Stimulated activated CD4-positive, alpha-beta T cell treated with anti-CD3 and anti-CD28 coated beads, TNF-alpha, amount 100 ng/mL, for 24 hours (primary cell): ENCODE measurements around the gene SPCS2.
"Not testable (repeated sequence)": the region's sequence is repeated elsewhere in the genome, so short reads cannot be mapped to it uniquely, and the experiment has no call there.

Source experiments
- DNase-seq, 3 experiments: peaks; one replicate each; pipeline ENCODE4 v3.0.0-alpha.2; 2020; ENCODE audit warnings: low read depth in 3 of 3

The SPCS2 gene

DNA sequence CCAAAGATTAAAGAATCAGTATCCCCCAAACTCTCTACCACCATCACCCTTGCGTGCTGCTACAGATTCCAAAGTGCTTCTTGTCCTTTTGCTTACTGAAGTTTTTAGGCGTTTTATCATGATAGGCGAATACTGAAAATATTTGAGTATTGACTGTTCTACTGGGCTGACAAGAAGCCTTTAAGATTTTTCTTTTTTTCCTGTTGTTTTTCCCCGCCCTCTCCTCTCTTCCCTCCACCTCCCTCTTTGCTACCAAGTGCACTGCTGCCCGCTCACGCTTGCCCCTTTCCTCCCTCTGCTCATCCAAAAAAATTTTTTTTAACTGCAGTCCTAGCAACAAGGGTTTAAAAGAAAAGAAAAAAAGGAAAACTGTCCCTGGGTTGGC is 679 bp downstream of the SPCS2 start:
- no peak for DNase-seq

DNA sequence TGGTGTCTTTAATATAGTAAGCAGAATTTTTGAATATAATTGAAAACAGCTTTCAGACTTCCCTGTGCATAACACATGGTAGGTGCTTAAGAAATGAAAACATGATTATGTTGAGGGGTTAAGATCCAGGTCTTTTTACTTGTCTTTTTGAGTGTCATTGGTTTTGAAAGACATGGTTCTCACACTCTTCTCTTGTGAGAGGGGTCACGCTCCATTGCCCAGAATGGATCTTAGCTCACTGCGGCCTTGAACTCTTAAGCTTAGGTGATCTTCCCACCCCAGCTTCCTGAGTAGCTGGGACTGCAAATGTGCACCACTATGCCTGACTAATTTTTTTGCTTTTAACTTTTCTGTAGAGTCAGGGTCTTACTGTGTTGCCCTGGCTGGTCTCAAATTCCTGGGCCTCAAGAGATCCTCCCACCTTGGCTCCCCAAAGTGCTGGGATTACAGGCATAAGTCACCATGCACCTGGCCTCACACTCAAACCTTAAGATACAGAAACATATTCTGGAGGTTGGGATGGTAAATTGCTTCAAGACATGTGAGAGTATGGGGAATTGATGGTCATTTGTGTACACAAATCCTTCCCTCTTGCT is 1.4 kb downstream of the SPCS2 start:
- no peak for DNase-seq

DNA sequence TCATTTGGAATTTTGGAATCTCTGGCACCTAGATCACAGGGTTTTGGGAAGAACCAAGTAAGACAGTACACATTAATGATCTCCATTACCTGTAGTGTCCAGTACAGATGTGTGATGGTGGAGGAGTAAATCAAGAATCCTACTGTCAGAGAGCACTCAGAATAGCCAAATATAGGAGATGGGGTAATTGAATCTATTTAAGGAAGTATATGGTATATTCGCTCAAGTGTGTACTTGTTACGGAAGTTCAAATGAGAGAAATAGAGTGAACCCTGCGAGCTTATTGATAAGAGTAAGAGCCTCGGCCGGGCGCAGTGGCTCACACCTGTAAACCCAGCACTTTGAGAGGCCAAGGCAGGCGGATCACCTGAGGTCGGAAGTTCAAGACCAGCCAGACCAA is 2.2 kb downstream of the SPCS2 start:
- no peak for DNase-seq

DNA sequence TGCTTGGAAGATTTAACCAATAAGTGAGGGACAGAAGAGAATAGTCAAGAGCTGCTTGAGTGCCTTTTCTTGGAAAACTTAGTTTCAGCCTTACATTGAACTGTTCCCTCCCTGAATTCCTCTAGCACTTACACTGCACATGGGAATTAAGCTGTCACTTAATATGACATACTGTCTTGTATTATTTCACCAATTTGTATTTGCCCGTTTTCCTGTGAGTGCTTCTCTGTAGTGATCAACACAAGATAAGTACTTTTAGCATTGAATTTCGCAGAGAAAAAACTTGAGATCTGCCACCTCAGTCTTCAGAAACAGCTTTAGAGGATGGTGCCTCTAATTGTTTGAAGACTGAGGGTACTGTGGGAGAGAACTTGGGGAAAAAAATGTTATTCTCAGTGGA is 3.7 kb downstream of the SPCS2 start:
- DNase-seq, result no peak

DNA sequence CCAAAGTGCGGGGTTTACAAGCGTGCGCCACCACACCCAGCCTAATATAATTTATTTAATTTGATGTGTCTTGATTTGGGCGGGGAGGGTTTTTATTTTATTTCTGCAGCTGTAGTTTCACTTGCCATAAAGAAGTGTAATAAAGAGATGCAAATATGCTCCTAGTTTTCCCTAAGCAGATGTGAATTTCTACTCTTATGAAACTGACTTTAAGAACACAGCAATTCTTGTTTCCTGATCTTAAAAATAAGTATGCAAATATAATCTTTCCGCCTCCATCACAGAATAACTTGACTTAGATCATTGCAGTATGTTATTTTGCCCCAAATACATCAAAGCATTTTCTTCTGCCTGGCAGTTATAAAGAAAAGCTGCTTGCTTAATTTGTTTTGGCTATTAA is 4.4 kb downstream of the SPCS2 start:
- DNase-seq, result no peak

DNA sequence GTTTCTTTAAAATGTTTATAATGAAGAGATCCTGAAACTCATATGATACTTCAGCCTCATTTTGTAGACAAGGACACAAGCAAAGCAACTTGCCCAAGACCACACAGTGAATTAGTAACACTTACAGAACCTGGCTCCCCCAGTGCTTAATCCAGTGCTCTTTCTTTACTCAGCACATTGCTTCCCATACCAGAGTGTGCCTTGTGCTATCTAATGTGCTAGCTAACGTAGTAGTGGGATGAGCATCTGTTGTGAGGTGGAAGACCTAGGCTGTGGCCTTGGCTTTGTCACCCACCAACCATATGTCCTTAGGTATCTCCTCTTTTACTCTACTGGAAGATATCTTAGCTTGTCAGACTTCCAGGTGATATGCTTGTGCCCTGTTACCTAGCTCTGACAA is 5.1 kb downstream of the SPCS2 start:
- no peak for DNase-seq

DNA sequence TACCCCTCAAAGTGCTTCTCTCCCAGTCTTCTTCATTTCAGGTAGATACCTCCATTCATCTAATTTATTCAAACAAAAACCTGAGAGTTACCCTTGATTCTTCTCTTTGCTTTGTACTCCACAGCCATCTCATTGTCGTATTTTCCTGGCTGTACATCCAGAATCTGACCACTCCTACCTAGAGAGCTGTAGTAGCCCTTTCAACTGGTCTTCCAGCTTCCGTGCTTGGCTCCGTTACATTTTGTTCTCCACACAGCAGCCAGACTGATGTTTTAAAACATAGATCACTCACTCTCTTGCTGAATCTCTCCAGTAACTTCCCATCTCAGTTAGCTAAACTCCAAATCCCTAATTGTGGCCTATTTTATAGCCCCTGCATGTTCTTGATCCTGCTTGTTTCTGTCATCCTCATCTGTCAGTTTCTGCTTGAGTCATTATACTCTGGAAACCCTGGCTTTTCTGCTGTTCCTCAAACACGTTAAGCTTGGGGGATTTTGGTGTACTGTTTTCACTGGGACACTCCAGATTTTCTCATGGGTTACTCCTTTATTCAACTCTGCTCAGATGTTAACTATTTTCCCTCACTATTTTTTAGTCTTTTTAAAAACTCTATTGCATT is 7.4 kb downstream of the SPCS2 start:
- DNase-seq, result no peak

DNA sequence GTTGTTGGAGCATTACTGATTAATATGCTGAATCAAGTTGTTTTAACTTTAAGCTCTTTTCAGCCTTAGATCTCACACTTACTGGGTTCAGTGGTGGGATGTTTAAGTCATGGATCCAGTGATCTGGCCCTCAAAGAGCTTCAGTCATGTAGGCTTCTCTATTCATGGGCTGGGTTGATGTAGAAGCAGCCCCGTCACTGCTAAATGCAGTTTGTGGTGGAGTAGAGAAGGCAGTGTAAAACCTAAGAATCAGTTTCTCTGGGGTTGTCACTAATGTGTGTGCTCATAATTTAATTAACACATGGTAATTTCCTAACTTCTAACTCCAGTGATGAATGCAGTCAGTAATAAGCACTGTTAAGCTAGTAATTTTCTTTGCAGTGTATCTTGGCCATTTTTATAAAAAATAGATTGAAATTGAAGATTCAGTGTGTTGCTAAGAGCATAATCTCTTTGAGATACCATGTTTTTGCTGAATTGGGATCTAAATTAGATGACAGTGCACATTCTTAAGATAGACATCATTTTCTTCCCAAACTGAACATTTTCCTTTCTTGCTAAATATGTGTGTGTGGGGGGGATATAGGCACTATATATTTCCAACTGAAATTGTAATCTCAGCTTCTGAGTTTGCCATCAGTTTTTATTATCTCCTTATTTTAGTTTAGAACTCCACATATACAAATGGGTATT is 9.0 kb downstream of the SPCS2 start:
- DNase-seq, result no peak

DNA sequence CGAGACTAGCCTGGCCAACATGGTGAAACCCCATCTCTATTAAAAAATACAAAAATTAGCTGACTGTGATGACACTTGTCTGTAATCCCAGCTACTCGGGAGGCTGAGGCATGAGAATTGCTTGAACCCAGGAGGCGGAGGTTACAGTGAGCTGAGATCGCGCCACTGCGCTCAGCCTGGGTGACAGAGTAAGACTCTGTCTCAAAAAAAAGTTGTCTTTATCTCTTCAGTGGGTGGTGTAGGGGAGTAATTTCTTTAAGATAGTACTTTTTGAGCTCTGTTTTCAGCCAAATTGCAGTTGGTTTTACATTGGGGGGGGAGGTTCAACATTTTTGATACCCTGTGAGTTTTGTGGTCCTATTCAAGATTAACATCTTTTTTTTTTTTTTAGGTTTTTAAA is 11.1 kb downstream of the SPCS2 start:
- not testable (repeated sequence) for DNase-seq

DNA sequence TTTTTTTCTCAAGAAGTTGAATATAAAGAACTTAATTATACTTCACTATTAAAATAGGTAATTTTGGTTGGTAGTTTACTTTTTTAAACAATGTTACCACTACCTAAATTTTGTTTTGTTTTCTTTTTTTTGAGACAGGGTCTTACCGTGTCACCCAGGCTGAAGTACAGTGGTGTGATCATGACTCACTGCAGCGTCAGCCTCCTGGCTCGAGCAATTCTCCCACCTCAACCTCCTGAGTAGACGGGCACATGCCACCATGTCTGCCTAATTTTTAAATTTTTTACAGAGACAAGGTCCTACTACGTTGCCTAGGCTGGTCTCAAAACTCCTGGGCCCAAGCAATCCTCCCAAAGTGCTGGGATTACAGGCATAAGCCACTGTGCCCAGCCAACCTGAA is 17.6 kb downstream of the SPCS2 start:
- DNase-seq, result no peak

DNA sequence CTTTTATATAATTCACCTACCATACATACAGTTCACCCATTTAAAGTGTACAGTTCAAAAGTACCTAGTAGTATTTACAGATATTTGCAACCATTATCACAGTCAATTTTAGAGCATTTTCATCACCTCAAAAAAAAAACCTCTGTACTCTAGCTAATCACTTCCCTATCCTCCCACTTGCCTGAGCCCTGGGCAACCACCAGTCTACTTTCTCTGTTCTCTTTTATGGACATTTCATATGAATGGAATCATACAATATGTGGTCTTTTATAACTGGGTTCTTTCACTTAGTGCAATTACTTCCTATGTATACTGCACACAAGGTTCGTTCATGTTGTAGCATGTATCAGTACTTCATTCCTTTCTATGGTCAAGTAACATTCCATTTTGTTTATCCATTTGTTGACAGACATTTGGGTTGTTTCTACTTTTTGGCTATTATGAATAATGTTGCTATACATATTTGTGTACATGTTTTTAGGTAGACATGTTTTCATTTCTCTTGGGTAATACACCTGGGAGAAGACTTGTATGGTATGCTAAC is 21.9 kb downstream of the SPCS2 start:
- no peak for DNase-seq

DNA sequence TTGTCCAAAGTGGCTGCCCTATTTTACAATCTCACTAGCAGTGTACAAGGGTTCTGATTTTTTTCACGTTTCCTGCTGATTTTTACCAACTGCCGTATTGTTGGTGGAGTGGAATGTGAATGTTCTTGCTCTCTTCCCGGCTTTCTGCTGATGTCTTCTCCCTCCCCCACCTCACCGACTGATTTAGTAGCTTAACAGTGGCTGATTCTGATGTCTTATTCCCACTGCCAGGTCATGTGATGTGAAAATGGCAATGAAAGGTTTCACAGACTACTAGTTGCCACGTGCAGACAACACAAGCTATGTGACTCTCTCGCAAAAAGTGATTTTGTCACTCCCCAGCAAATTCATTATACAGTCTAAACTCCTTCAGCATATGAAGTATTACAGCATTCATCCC is 22.4 kb downstream of the SPCS2 start:
- no peak for DNase-seq

DNA sequence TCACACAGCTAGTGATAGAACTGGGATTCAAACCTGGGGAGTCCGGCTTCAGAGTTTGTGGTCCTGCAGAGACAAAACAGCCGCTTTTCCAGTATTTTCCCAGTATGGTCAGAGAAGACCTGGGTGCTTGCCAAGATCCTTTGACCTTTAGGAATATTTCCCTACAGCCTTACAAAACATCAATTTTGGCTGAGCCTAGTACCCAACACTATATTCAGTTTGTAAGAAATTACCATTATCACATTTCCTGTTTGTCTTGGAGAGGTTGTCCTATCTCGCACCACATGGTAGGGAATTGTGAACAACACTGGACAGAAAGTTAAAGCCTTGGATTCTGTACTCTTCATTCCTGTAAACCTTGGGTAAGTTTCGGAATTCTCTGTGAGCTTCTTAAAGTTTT is 29.0 kb downstream of the SPCS2 start:
- no peak for DNase-seq

DNA sequence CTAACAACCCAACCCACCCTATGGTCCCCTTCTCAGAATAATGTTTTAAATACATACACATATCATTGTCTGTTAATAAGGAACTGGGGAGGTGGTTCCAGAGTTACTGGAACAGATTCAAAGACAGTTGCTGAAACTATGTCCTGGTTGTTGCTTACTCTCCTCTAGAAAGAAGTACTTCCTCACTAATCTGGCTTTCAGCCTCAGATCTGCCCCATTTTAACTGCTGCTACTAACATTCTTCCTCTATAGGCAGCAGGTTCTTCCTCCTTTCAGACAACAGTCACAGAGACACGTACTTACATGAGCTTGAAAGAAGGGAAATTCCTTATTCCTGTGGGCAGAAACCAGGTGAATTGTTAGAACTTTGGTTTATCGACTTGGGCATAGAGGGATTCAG is 31.6 kb downstream of the SPCS2 start:
- DNase-seq, result no peak

DNA sequence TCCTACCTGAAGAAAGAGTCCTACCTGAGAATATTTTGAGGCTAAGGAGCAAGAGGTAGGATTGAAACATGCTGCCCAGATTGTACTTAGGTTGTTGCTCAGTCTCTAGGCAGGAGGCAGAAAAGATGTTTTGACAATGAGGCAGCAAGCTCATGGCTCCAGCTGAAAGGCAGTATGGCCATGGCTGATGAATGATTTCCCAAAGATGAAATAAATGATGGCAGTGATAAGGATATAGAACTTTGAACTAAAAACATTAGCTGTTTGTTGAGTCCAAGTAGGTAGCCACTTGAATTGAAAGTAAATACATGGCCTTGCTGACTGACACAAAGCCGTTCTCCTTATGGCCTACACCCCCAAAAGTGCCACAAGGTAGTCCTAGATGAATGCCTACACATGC is 32.8 kb downstream of the SPCS2 start:
- DNase-seq, result no peak

DNA sequence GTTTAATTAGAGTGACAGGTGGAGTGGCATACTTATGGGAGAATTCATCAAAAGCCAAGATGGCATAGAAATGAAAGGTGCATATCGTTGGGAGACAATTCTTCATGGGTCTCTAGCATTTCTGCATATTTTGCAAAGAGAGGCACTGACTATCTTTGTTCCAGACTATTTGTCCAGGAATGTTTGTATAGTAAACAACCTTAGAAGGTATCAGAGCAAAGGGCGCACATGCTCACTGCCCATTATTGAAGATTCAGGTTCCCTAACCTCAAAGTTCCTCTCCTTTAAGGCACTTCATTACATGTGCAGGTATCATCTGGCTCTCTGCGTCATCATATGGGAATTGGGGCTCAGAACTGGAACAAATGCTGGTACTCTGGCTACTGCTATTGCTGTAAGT is 35.0 kb downstream of the SPCS2 start:
- DNase-seq, result no peak

DNA sequence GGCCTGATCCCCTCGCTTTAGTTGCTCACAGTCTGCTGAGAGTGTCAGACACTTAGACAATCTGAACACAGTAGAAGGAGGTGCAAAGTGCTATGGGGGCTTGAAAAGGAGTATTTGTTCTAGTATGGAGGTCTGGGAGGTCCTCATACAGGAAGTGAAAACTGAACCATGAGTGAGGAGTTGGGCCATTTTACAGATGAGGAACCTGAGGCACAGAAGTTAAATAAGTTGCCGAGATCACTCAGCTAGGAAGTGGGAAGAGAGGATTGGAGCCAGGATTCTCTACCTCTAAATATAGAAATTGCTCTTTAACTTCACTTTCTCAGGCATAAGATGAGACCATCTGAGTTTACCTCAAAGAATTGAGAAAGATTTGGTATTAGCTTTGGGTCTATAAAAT is 35.7 kb downstream of the SPCS2 start:
- no peak for DNase-seq

DNA sequence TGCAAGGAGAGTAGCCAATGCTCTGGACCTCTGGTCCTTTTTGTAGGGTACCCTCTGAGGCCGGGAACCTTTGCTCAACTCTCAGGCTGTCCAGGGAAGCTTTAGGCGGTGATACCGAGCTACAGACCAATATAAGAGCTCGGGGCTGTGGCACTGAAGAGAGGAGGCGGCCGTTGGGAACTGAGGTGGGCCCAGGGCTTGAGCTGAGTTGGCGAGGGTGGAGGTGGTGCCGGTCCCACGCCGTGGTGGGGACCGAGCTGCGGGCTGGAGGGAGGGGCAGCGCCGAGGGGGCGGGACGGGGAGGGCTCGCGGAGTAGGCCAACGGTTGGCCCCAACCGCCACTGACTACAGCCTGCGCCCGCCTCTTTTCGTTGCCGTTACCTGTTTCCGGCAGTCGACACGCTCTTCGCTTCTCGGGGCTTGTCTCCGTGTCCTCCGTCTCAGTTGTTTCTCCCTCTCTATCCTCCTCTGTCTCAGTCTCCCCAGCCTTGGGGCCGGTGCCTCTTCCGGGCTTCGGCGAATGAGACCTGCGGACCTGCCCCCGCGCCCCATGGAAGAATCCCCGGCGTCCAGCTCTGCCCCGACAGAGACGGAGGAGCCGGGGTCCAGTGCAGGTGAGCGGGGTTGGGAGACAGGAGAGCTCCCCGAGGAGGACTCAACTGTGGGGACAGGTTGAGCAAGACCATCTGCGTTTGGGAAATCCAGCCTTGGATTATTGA is 39.6 kb downstream of the SPCS2 start, which contains the start of gene NEU3:
TSS of gene NEU3 (plus strand) at position 393 of the 719 bp plus-strand sequence. CDS start at position 521, 128 bp downstream.
- DNase-seq, result peak; percentile 71 to 84 (median 74)

DNA sequence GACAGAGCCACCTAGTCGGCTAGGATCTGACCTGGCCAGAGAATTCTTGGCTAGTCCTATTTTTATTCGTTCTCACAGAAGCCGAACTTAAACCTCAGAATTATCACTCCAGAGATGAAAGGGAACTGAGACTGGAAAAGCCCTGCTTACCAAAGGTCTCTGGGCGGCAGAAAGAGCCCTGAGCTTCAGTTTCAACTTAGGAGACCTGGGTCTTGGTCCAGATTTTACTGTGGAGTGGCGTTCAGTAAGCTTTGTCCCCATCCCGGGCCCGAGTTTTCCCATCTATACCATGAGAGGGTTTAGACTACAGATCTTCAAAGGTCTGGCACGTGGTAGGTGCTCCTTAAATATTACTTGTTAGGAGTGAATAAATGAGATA is 40.2 kb downstream of the SPCS2 start:
- DNase-seq, result no peak

DNA sequence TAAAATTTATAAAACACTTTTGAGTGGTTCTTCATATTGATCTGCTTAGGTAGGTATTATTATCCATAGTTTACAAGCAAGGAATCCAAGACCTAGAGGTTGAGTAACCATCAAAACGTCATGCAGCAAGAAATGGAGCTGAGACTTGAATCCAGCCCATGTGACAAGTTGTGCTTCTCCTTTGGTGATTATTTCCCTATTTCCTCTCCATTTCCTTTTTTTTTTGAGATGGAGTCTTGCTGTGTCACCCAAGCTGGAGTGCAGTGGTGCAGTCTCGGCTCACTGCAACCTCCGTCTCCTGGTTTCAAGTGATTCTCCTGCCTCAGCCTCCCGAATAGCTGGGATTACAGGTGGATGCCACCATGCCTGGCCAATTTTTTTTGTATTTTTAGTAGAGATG is 41.1 kb downstream of the SPCS2 start:
- DNase-seq, result not testable (repeated sequence)

DNA sequence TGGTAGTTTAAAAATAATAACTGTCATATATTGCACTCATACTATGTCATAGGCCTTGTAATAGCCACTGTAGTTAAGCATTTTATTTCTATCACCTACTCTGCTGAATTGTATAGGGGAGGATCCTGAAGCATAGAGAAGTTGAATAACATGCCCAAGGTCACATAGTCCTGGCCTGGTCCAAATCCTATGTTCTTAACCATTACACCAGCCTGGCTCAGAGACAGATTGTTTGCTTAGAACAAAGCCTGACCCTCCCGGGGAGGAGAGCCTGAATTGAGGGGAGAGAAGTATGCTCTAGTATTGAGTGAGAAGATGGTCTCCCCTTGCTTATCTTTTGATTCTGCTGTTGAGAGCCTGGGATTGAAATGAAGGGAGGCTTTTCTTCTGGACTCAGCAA is 41.9 kb downstream of the SPCS2 start:
- DNase-seq, result no peak

DNA sequence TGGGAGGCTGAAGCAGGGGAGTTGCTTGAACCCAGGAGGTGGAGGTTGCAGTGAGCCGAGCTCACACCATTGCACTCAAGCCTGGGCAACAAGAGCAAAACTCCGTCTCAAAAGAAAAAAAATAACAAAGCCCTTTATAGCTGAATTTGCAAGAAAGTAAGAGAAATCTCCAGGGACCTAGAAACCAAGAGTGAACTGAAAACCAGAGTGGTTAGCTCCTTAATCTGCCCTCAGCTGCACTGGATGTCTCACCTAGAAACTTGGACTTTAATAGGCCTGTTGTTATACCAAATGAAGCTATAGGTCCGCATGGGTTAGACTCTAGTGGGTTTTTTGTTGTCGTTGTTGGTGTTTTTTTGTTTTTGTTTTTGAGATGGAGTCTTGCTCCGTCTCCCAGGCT is 43.8 kb downstream of the SPCS2 start:
- no peak for DNase-seq

DNA sequence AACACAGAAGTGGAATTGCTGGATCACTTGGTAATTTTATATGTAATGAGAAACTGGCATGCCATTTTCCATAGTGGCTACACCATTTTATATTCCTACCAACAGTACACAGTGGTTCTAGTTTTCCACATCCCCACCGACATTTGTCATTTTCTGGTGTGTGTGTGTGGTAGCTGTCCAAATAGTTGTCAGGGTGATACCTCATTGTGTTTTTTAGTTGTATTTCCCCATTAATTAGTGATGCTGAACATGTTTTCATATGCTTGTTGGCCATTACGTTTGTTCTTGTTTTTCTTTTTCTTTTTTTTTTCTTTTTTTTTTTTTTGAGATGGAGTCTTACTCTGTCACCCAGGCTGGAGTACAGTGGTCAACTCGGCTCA is 51.9 kb downstream of the SPCS2 start:
- no peak for DNase-seq
